Fibroblast of skin of scalp (primary cell): ENCODE data around the gene PPP4R4.
"Not testable (repeated sequence)": the region's sequence is repeated elsewhere in the genome, so short reads cannot be mapped to it uniquely, and the experiment has no call there.

Experiments
- DNase-seq: peaks from one replicate; pipeline ENCODE4 v3.0.0-alpha.2; 2013

PPP4R4 gene

DNA sequence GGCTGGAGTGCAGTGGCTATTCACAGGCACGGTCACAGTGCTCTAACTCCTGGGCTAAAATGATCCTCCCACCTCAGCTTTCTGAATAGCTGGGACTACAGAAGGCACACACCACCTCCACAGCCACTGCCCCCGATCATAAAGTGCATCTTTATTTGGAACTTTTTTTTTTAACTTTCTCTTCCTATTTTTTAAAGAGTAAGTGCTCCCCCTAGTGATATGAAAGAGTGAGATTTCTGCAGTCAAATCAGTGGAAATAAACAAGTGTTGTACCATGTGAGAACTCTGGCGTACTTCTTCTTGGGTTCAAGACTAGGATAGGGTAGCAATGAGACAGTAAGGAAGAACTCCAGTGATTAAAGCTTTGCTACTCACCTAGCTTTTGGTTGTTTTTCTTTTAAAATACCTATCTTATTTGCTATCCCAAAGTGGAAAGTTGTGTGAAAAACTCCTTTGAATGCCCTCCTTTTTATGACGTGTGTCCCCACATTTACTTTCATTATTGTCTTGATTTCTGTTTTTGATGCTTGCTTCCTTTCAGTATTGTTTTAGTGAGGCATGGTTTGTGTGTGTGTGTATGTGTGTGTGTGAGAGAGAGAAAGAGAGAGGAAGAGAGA is 6.6 kb downstream of the PPP4R4 start:
- DNase-seq = peak; percentile 50

DNA sequence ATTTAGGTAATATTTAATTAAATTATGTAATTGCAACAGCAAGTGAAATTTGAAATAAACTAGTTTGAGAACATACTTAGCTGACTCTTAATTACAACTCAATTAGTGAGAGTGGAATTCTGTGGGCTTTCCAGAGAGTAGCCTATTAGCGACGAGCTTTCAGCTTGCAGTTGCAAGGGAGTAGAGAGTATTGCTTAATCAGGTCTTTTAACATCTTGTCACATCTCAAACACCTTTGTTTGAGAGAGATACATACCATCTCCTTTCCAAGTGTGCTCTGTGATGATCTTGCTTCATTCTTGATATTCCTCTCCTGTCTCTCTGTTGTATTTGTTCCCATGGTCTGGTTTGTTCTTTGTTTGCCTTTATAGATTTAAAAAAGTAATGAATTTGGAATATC is 7.7 kb downstream of the PPP4R4 start:
- DNase-seq = no peak

DNA sequence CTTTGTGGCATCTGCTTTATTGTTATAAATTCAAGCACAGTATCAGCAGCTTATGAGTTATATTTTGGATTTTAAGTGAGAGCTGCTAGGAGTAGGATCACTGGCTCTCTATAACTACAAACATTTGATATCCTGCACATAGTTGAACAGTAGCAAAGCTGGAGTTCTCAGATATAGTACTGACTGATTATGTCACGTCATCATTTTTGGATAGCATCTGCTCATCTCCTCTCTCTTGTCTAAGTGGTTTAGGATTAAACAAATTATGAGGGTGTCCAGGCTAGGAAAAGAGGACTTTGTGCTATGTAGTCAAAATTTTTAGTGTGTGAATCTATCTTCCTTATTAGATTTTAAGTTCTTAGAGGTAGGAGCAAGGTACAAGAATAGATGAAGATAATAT is 18.4 kb downstream of the PPP4R4 start:
- no peak for DNase-seq

DNA sequence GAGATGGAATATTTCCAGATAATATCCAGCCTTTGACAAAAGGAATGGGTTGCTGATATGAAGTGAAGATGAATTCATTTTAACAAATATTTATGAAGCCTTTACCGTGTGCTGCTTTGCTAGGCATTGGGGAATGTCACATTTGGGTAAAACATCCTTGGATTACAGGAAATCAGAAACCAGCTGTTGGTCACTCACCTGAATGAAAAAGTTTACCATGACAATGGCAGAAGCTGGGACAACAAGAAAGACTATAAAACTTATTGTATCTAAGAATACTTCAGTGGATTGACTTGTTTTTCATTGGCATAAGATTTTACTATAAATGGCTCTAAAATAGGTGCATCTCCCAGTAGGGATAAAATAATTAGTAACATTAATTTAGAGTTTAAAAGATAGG is 19.7 kb downstream of the PPP4R4 start:
- DNase-seq = no peak

DNA sequence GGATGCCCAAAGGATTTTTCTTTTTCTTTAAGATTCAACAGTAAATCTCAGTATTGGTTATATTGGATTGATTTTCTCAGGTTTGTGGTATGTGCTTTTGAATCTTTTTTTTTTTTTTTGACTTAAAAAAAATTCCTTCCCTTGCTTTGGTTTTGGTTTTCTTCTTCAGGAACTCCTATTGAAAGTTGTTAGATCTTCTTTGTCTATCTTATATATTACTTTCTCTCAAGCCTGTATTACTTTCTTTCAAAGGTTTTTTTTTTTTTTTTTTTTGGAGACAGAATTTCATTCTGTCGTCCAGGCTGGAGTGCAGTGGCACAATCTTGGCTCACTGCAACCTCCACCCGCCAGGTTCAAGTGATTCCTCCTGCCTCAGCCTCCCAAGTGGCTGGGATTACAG is 21.9 kb downstream of the PPP4R4 start:
- no peak for DNase-seq

DNA sequence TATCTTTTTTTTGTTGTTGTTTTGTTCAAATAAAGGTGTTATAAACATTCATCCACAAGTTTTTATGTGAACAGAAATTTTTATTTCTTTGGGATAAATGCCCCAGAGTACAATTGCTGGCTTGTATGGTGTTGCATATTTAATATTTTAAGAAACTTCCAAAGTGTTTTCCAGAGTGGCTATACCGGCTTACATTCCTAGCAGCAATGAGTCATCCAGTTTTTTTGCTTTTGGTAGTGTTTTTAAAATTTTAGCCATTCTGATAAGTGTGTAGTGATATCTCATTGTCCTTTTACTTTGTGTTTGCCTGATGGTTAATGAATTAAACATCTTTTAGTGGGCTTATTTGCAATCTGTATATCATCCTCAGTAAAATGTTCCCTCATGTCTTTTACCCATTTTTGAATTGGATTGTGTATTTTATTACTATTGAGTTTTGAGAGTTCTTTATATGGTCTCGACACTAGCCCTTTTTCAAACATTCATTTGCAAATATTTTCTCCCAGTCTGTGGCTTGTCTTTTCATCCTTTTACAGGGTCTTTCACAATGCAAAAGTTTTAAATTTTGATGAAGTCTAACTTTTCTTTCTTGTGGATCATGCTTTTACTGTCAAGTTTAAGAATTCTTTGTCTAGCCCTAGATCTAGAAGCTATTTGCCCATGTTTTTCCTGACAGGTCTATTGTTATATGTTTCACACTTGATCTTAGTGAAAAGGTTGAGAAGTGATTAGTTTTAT is 29.5 kb downstream of the PPP4R4 start:
- no peak for DNase-seq

DNA sequence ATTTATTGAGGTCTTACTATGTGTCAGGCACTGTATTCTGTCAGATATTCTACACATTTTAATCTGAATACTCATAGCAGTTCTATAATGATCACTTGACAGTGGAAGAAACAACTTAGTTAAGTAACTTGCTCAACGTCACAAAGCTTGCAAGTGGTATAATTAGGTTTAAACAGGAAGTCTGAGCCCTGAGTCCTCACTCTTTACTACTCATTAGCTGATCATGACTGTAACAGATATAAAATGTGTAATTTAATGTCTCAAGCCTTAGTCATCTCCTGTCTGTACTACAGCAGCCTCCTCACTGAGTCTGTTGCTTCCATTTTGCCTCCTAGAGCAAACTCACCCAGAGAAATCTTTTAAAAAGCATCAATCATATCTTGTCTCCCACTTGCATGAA is 38.9 kb downstream of the PPP4R4 start:
- peak; percentile 63 for DNase-seq

DNA sequence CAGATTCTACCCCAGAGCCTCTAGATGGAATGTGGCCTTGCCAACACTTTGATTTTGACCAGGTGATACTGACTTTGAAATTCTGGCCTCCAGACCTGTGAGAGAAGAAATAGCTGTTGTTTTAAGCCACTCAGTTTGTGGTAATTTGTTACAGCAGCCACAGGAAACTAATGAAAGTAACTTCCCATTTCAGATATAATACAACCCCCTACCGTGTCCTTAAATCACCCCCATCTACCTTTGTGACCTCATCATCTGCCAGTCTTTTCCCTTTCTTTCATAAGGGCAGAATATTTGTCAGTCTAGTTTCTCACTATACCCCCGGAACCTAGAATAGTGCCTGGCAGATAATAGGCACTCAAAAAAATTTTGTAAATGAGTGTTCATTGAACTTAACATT is 39.6 kb downstream of the PPP4R4 start:
- DNase-seq = no peak

DNA sequence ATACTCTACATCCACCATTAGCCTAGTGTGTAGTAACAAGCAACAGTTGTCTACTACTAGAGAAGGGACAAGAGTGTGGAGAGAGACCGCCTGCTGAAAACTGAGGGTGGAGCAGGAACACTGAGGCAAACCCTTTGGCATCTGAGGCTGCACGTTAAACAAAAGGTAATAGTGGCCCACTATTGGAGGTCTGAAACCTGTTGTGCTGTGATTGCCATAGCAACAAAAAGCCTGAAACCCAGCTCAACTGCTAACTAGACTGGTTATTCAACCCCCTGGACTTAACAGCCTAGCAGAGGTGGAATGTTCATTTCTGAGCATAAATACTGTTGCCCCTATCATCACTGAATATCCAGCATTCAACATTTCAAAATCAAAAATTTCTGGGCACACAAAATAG is 43.0 kb downstream of the PPP4R4 start:
- DNase-seq = no peak

DNA sequence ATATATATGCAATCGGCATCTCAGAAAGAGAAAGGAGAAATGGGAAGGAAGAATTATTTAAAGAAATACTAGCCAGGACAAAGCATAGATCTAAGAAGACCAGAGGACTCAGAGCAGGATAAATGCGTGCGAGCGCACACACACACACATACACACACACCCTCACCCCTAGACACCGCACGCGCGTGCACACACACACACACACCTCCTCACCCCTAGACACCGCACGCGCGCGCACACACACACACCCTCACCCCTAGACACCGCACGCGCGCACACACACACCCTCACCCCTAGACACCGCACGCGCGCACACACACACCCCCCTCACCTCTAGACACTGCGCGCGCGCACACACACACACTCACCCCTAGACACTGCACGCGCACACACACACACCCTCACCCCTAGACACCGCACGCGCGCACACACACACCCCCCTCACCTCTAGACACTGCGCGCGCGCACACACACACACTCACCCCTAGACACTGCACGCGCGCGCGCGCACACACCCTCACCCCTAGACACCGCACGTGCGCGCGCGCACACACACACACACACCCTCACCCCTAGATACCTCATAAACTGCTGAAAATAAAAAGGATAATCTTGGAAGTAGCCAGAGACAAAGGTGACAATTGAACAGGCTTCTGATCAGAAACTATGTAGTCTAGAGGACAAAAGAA is 44.2 kb downstream of the PPP4R4 start:
- not testable (repeated sequence) for DNase-seq

DNA sequence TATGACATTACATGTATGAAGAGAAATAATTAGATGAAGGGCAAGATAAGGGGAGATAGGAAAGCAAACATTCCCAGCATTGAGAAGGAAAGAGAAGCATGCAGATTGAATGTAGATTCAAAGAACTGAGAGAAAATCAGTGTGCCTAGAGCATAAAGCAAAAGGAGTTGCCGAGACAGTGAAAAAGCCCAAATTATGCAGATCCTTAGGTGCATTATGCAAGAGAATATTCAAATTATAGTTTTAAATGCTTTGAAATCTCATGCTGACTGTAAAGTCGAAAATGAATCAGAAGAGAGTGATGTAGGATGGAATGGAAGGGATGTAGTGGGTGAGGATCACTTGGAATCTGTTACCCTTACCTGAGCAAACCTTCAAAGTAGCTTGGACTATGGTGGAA is 49.9 kb downstream of the PPP4R4 start:
- no peak for DNase-seq

DNA sequence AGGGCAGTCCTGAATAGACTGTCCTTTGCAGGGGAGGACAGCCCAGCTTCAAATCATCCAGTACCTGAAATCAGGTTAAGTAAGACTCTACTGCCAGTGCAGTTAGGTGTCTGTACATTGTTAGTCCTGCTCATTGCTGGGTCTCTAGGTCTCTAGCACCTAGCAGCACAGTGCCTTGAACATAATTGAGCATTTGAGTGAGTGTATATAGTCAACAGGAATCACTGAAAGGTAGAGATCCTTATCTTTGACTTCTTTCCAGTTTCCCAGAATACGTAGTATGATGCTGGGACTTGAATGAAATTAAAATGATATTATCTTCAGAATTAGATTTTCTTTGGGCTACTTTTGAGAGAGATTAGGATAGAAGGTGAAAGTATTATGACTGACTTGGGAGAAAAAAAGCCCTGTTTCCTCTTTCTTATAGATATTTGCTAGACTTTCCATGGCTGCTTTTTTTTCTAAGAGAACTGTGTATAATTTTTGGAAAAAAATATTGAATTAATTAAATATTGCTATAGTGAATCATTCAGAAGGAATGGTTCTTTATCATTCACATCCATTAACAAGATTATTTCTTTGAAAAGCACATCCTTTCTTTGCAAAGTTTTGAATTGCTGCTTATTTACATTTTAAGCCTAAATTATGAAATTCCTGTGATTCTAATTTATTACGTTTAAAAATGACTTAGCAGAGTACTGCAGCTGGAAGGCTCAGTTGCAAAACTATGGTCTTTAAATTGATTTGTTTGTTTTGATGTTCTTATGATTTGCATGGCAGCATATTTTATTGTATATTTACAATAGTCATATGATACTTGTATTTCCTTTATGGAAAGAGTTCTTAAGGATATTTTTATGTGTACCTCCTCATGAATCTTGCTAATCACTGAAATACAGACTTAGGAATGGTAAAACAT is 51.6 kb downstream of the PPP4R4 start:
- DNase-seq = no peak

DNA sequence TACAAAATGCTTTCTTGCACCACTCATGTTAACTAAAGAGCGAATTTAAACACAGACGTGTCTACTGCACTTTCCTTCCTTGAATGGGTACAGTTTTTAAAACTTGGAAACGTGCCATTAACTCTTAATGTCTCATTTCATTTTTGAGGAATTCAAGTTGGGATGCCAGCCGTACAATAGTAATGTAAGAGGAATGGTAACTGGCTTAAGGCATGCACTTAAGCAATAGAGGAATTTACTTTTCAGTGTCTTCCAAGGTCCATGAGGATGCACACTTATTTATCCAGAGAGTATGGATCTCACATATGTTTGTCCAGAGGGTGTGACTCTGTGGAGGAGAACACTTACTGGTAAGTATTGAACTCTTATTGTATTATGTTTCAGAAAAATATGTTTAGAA is 52.9 kb downstream of the PPP4R4 start:
- DNase-seq = peak; percentile 88

DNA sequence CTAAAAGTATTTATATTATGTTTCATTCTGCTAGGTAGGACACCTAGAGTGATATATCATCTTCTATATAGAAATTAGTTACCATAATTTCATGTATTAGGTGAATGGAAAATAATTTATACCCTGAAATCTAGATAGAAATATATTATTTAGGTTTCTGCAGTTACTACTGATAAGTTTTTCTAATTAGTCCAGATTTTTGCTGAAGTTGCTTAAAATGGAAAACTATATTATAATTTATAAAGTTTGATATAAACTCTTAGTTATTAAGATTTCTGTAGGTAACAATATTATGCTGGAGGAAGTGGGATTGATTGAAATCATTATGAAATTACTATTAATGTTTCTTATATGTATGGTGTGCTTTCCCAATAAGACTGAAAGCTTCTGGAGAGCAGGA is 62.9 kb downstream of the PPP4R4 start:
- no peak for DNase-seq

DNA sequence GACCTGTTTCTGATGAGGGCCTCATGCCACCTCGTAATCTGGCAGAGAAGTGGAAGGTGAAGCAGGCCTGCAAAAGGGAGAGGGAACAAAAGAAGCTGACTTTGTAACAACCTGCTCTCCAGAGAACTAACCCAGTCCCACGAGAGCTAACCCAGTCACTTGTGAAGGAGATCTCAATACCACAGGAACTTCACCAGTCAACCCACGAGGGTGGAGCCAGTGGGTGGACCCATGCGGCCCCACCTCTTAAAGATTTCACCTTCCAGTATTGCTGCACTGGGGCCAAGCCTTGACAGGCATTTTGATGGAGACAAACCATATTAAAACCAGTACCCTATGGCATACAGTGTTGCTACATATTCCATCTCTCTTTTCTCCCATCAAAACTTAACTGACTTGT is 63.9 kb downstream of the PPP4R4 start:
- no peak for DNase-seq

DNA sequence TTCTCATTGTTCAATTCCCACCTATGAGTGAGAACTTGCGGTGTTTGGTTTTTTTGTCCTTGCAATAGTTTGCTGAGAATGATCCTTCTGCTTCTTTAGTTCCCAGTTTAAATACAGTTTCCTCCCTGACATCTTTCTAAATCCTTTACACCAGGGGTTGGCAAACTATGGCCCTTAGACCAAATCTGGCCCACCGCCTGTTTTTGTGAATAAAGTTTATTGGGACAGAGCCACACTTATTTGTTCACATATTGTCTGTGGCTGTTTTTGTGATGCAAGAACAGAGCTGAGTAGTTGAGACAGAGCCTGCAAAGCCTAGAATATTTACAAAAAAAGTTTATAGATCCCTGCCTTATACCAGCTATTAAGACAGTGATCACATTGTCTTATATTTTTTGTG is 65.3 kb downstream of the PPP4R4 start:
- no peak for DNase-seq

DNA sequence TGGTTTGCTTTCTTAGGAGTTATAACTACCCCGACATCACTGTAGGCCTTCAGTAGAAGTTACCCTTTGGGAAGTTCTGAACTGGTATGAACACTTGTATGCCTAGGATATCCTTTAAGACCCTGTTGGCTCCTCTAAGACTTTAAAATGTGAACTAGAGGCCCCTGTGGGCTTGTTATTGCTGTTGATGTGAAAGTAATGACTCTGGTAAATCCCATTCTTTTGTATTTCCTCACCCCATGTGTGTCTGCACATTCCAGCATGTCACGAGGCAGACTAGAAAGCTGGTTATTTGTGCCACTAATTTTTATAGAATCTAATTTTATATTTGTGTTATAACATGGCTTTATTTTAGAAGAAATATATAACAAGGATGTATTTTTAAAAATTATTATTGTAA is 70.1 kb downstream of the PPP4R4 start:
- no peak for DNase-seq

DNA sequence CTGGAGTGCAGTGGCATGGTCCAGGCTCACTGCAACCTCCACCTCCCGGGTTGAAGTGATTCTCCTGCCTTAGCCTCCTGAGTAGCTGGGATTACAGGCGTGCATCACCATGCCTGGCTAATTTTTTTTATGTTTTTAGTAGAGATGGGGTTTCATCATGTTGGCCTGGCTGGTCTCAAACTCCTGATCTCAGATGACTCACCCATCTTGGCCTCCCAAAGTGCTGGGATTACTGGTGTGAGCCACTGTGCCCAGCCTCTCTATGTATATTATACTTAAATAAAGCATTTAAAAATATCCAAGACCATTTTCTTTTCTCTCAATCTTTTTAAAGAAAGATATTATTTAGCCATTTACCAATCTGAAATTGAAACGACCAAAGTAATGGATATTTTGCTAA is 90.1 kb downstream of the PPP4R4 start:
- DNase-seq = not testable (repeated sequence)

DNA sequence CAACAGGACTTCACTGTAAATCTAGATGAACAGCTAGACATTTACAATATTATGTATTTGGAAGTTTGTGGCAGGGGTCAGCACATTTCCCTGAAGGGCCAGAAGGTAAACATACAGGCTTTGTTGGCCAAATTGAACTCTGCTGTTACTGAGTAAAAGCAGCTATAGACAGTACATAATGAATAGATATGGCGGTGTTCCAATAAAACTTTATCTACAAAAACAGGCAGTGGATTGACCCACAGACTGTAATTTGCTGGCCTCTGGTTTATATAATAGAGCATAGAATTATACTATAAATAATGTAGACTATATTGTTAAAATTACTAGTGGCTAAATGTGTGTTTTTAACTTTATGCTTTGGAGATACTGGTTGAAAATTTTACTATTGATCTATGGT is 93.2 kb downstream of the PPP4R4 start:
- DNase-seq = no peak

DNA sequence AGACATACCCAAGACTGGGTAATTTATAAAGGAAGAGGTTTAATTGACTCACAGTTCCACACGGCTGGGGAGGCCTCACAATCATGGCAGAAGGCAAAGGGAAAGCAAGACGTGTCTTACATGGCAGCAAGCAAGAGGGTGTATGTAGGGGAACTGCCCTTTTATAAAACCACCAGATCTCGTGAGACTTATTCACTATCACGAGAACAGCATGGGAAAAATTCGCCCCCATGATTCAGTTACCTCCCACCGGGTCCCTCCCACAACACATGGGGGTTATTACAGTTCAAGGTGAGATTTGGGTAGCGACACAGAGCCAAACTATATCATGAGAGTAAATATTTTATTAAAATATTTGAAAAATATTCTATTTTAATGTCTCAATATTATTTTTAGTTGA is 94.5 kb downstream of the PPP4R4 start:
- DNase-seq = not testable (repeated sequence)

DNA sequence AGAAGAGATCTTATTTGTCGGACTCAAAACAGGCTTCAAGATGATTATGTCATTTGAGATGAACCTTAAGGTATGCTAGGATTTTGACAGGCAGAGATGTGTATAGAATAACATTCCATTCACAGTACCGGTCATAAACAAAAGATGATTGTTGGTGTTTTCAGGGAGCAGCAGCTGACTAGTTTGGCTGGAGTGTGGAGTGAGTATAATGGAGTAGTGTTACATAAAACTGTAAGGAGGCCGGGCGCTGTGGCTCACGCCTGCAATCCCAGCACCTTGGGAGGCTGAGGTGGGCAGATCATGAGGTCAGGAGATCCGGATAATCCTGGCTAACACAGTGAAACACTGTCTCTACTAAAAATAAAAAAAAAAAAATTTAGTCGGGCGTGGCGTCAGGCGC is 95.0 kb downstream of the PPP4R4 start:
- no peak for DNase-seq

DNA sequence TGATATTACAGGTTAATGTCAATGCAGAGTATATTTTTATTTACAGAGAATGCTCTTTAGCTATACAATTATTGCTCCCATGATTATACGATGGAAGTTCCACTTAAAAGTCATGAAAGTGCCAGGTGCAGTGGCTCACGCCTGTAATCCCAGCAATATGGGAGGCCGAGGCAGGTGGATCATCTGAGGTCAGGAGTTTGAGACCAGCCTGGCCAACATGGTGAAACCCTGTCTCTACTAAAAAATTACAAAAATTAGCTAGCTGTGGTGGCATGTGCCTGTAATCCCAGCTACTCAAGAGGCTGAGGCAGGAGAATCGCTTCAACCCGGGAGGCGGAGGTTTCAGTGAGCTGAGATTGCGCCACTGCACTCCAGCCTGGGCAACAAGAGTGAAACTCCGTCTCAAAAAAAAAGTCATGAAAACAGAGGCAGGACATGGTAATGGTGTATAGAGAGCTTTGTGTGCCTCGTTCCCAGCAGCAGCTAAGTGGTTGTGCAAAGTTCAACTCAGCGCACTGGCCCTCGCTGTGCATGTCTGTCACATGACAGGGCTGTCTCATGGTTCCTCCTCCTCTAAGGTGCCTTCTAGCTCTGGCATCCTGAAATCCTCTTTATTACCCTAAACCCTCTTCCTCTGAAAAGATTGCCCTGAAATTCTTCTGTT is 102.9 kb downstream of the PPP4R4 start:
- DNase-seq = not testable (repeated sequence)
